ENCODE results near the gene PLXNA2.

The PLXNA2 gene

DNA sequence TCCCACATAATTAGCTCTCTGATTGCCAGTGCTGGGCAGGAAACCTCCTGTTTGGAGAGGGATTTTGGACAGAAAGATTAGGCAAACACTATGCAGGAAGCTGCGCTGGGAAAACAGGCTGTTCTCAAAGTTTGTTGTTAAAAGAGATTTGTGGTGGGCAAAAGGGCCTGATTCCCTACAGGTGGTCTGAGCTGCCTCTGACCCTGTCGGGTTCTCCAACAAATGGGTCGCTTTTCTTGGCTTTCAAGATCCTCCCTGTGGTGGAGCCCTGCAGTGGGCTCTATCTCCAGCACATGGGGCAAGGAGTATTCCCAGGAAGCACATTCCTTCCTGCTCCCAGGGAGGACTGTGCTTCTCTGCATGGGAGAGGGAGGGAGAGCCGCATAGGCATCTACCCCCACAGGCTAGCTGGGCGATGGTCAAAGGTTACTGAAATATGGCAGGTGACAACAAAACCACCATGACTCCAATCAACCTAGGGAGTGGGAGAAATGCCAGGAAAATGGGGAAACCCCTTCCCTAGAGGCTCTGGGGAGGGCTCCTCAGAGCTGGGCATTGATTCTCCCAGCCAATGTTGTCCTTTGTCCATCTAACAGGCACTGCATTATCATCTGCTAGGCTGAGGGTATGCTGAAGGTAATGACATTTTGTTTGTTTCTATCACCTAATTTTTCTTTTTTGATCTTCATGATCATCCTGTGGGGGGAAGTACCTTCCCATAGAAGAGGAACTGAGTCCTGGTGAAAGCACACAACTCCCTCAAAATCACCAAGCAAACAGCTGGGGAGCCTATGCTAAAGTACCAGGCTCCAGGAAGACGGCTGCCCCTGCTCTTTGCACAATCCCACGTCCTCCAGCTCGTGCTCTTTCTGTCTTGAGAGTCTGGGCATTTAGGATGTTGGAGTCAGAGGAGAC lies 85.3 kb downstream of the PLXNA2 start:
- DNase-seq (ENCODE audit: insufficient read length, low spot score) (no peak), FAIRE-seq (no peak)
- TF ChIP-seq SPI1 (IDR thresholded peaks at IDR 0.05; ENCODE audit: low read depth, low read length) (peak; percentile 79), POLR2AphosphoS5 (IDR thresholded peaks at IDR 0.05; ENCODE audit: low read depth, low read length) (no peak)

DNA sequence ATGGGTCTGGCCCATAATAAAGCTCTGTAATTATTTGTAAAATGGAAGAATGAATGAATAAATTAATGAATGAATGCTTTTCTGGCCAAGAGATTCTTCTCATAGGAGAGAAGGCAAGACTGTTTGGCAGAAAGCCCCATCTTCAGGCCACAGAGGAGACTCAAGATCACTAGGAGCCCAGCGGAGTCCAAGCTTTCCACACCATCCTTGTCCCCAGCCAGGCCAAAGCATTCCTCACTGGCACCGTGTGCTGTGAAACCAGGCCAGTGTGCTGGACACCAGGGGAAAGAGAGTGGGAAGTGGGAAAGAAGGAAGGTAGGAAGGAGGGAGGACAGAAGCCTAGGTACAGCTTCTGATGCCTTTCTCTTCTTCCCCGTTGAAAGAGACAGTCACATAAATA lies 86.4 kb downstream of the PLXNA2 start:
- FAIRE-seq: no peak
- no peak for DNase-seq (ENCODE audit: insufficient read length, low spot score)
- TF ChIP-seq POU2F2 (IDR thresholded peaks at IDR 0.05; ENCODE audit: low read depth, low read length) (no peak), SPI1 (IDR thresholded peaks at IDR 0.05; ENCODE audit: low read depth, low read length) (no peak)

DNA sequence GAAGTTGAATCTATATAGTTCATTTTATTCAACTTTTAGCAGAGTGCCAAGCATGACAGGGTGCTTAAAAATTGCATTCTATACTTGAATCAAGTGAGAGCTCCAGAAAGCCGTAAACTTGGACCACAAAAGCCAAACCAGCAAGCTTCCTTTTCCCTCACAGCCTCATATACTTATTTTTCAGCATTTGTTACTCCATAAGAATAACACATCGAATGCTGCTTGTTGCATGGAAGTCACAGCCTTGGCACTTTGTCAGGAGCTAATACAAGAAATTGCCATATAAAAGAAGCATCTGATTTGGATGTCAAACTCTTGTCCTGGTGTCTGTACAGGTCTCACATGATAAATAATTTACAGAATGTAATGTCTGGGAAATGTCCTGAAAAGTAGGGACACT lies 87.4 kb downstream of the PLXNA2 start:
- DNase-seq (ENCODE audit: insufficient read length, low spot score) (no peak), FAIRE-seq (no peak)
- no peak for TF ChIP-seq TAF1 (IDR thresholded peaks at IDR 0.05; ENCODE audit: low read depth, low read length)
- no peak for TF ChIP-seq POLR2A (IDR thresholded peaks at IDR 0.05; ENCODE audit: low read depth, low read length)
- no peak for TF ChIP-seq SPI1 (IDR thresholded peaks at IDR 0.05; ENCODE audit: low read depth, low read length)
- TF ChIP-seq PAX5 (IDR thresholded peaks at IDR 0.05; ENCODE audit: insufficient read depth, low read length, severe bottlenecking): no peak
- TF ChIP-seq POU2F2 (IDR thresholded peaks at IDR 0.05; ENCODE audit: low read depth, low read length): no peak
- no peak for TF ChIP-seq POLR2AphosphoS5 (IDR thresholded peaks at IDR 0.05; ENCODE audit: low read depth, low read length)

DNA sequence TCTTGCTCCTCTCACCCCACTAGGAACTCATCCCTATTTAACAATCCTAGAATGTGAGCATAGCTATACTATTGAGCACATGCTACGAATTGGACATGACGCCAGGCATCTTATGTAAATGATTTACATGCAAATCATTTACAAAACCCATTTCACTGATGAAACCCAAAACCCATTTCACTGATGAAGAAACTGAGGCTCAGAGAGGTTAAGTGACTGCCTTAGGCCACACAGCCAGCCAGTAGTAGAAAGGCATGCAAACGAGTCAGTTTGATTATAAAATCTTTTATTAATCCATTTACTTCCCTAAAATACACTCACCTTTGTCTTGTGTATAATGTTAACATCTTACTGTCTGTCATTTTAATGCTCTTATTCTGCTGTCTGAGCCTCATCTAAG lies 87.9 kb downstream of the PLXNA2 start:
- no peak for FAIRE-seq
- TF ChIP-seq TAF1 (IDR thresholded peaks at IDR 0.05; ENCODE audit: low read depth, low read length): no peak
- no peak for TF ChIP-seq SPI1 (IDR thresholded peaks at IDR 0.05; ENCODE audit: low read depth, low read length)
- TF ChIP-seq PAX5 (IDR thresholded peaks at IDR 0.05; ENCODE audit: insufficient read depth, low read length, severe bottlenecking): no peak
- TF ChIP-seq POLR2A (IDR thresholded peaks at IDR 0.05; ENCODE audit: low read depth, low read length): no peak
- no peak for TF ChIP-seq POU2F2 (IDR thresholded peaks at IDR 0.05; ENCODE audit: low read depth, low read length)
- TF ChIP-seq POLR2AphosphoS5 (IDR thresholded peaks at IDR 0.05; ENCODE audit: low read depth, low read length): no peak
- no peak for DNase-seq (ENCODE audit: insufficient read length, low spot score)

DNA sequence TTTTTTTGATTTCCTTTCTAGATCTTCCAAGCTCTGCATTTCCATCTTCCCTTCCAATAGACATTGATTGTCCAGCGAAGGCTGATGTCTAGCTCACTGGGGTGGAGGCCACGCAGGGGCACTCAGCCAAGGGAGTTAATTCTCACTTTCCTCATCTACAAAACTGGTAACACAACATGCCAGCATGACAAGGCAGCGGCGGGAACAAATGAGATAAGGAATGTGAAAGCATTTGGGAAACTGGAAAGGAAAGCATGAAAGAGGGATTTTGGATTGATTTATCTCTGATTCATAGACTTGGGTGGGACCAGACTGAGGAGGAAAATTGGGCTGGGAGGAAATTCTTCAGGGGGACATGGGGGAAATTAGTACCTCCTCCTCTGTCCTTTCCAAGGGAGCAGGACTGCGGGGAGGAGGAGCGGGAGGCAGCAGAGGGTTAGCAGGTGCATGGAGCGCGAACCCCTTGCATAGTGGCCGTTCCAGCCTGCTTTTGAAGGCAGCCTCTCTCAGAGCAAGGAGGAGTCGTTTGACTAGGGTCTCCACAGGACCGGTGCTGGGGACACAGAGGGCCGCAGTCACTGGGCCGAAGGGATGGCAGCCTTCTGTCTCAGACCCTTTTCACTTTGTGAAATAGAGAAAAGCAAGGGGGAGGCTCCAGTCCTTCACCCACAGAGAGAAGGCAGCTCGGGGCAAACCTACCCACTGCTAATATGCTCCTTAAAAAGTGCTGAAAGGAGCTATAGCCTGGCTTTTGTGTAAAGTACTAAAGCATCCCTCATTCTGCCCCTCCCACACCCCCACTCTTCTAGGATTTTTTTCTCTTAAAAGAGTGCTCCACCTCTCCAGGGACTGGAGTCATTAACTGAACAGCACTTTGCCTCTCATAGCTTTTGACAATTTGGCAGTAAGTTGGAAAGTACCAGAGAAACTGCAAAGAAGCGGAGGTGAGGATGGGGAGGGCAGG lies 89.2 kb downstream of the PLXNA2 start:
- no peak for DNase-seq (ENCODE audit: insufficient read length, low spot score)
- FAIRE-seq: no peak
- TF ChIP-seq TAF1 (IDR thresholded peaks at IDR 0.05; ENCODE audit: low read depth, low read length) (no peak), POLR2A (IDR thresholded peaks at IDR 0.05; ENCODE audit: low read depth, low read length) (no peak), SPI1 (IDR thresholded peaks at IDR 0.05; ENCODE audit: low read depth, low read length) (no peak), POLR2AphosphoS5 (IDR thresholded peaks at IDR 0.05; ENCODE audit: low read depth, low read length) (no peak), POU2F2 (IDR thresholded peaks at IDR 0.05; ENCODE audit: low read depth, low read length) (no peak), PAX5 (IDR thresholded peaks at IDR 0.05; ENCODE audit: insufficient read depth, low read length, severe bottlenecking) (no peak)

DNA sequence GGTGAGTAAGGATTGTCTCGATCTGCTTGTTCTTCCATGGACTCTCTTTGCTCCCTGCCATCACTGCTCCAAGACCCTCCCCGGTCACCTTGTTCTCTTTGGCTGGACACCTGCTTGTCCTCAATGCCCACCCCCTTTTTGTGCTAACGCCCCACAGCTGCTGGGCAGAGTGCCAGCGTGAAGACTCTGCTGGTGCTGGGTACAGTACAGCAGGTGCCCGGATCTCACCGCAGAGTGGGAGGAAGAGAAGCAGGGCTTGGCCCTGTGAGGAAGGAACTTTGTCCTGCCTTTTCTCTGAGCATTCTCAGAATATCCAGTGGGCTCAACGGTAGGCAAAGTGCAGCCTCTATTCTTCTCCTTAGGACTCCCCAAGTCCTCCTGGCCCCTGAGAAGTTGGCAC lies 90.1 kb downstream of the PLXNA2 start:
- TF ChIP-seq POLR2AphosphoS5 (IDR thresholded peaks at IDR 0.05; ENCODE audit: low read depth, low read length) (no peak), POU2F2 (IDR thresholded peaks at IDR 0.05; ENCODE audit: low read depth, low read length) (no peak), TAF1 (IDR thresholded peaks at IDR 0.05; ENCODE audit: low read depth, low read length) (no peak)
- DNase-seq (ENCODE audit: insufficient read length, low spot score) (no peak), FAIRE-seq (no peak)

DNA sequence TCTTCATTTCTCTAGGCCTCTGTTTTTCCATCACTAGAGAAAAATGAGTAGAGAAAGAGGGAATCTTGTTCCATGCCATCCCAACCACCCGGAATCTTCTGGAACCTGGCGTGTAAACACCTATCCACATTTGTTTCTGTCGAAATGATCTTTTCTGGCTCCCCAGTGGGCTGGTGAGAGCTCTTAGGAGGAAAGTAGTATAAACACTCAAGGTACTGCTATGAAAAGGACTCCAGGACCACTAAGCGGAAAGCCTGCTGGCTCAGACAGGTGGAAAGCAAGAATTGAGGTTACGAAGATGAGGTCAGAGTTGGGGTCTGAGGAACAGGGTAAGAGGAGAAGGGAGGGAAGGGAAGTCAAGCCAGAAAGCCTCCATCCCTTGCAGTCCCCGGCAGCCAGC lies 90.8 kb downstream of the PLXNA2 start:
- no peak for TF ChIP-seq POLR2A (IDR thresholded peaks at IDR 0.05; ENCODE audit: low read depth, low read length)
- no peak for TF ChIP-seq POLR2AphosphoS5 (IDR thresholded peaks at IDR 0.05; ENCODE audit: low read depth, low read length)
- no peak for TF ChIP-seq PAX5 (IDR thresholded peaks at IDR 0.05; ENCODE audit: insufficient read depth, low read length, severe bottlenecking)
- TF ChIP-seq SPI1 (IDR thresholded peaks at IDR 0.05; ENCODE audit: low read depth, low read length): no peak
- no peak for TF ChIP-seq POU2F2 (IDR thresholded peaks at IDR 0.05; ENCODE audit: low read depth, low read length)
- no peak for TF ChIP-seq TAF1 (IDR thresholded peaks at IDR 0.05; ENCODE audit: low read depth, low read length)
- FAIRE-seq (no peak), DNase-seq (ENCODE audit: insufficient read length, low spot score) (no peak)

DNA sequence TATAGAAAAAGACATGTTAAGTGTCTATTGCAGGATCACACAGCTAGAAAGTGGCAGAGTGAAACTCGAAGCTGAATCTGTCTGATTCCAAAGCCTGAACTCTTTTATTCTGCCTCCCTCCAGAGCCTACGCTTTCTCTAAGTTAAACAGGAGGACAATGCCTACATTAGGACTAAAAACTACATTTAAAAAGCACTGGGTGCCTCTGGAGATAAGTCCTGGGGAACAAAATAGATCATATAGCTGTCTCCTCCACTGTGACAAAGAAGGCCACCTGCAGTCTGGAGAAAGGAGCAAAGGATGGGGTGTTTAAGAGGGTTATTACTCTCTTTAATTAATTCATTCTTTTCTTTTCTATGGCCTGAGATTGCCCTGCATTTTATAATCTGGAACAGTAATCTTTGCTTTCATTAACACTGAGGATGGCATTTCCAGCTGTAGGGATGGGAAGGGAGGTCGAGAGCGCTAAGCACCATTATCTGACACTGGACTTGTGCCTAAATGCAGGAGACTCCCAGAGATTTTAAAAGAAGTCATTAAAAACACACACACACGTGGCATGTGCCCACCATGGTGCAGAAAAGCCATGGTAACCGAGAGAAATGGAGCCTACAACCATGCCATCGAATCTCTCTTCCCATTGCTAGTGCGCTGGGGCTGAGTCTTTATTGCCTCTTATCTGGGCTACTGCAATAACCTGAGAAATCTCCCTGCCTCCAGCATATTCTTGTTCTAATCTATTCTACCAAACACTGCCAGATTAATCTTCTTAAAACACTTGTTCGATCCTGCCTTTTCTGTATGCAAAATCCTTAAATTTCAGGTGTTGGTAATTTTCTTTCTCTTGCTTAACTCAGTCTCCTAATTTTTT lies 92.2 kb downstream of the PLXNA2 start:
- DNase-seq (ENCODE audit: insufficient read length, low spot score) (no peak), FAIRE-seq (no peak)
- no peak for TF ChIP-seq POU2F2 (IDR thresholded peaks at IDR 0.05; ENCODE audit: low read depth, low read length)

DNA sequence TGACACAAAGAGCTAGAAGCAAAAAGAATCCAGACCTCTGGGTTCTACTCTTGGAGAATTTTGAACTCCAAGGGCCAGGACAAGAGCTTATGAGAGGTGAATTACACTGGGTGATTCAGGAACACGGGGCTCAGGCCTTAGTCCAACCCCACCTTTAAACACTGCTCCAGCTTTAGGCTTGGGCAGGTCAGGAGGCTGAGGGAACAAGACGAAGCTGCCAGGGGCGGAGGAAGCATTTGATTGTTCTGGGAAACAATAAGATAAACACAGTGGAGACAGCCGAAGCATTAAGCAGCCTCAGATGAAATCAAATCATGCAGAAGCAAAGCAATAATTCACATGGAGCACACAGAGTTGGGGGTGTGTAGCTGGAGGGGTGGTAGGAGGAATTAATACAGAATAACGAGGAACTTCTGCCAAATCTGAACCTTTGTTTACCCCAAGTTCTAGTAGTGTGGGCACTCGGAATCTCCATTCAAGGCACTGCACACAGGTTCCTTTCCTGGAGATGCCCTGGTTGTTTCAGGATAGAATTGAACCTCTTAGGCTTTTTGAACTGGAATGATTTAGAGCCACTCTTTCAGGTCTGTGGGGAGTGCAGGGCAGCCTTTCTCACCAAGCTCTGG lies 93.2 kb downstream of the PLXNA2 start:
- FAIRE-seq: no peak
- DNase-seq (ENCODE audit: insufficient read length, low spot score): no peak
- TF ChIP-seq PAX5 (IDR thresholded peaks at IDR 0.05; ENCODE audit: insufficient read depth, low read length, severe bottlenecking): no peak
- no peak for TF ChIP-seq POLR2A (IDR thresholded peaks at IDR 0.05; ENCODE audit: low read depth, low read length)
- TF ChIP-seq POU2F2 (IDR thresholded peaks at IDR 0.05; ENCODE audit: low read depth, low read length): no peak
- no peak for TF ChIP-seq SPI1 (IDR thresholded peaks at IDR 0.05; ENCODE audit: low read depth, low read length)

Data from GM12891 (cell line).